ENCODE measurements around the gene MLEC.

The MLEC gene

GRCh38 chr12:120703311-120703942 lies 16.5 kb downstream of the MLEC start:
- Histone ChIP-seq H3K9me3 (ENCODE audit: control insufficient read depth in 5 of 5, low read length in 5 of 5) (no peaks in the 10 kb centered on the region), H3K4me3 (ENCODE audit: low read depth in 1 of 5, low read length in 5 of 5) (no peak overlapping the region), H3K27me3 (ENCODE audit: control insufficient read depth in 5 of 5, insufficient read depth in 4 of 5, low read length in 5 of 5) (no peaks in the 10 kb centered on the region), H3K4me1 (ENCODE audit: control insufficient read depth in 5 of 5, insufficient read depth in 5 of 5, low read length in 5 of 5) (peaks cover 0 to 56% (median 27%) of the 10 kb centered on the region in 5 donors), H3K9ac (ENCODE audit: low read length in 5 of 5) (peak overlapping the region in 1 of 5 donors; percentile 19), H3K27ac (ENCODE audit: low read depth, low read length) (peak overlapping the region; percentile 35), H3K36me3 (ENCODE audit: control insufficient read depth in 5 of 5, insufficient read depth in 5 of 5, low read length in 5 of 5) (peaks cover 0 to 52% (median 32%) of the 10 kb centered on the region in 5 donors)

- H3K27me3 ChIP-seq (ENCODE audit: control insufficient read depth in 5 of 5, insufficient read depth in 4 of 5, low read length in 5 of 5), result no peaks in the 10 kb centered on the region
- peaks cover 0 to 40% (median 15%) of the 10 kb centered on the region in 5 donors for H3K4me1 ChIP-seq (ENCODE audit: control insufficient read depth in 5 of 5, insufficient read depth in 5 of 5, low read length in 5 of 5)
- H3K9ac ChIP-seq (ENCODE audit: low read length in 5 of 5), result no peak overlapping the region
- H3K9me3 ChIP-seq (ENCODE audit: control insufficient read depth in 5 of 5, low read length in 5 of 5), result no peaks in the 10 kb centered on the region
- no peak overlapping the region for H3K27ac ChIP-seq (ENCODE audit: low read depth, low read length)
- H3K36me3 ChIP-seq (ENCODE audit: control insufficient read depth in 5 of 5, insufficient read depth in 5 of 5, low read length in 5 of 5), result peaks cover 0 to 33% (median 15%) of the 10 kb centered on the region in 5 donors
- H3K4me3 ChIP-seq (ENCODE audit: low read depth in 1 of 5, low read length in 5 of 5), result no peak overlapping the region
These were observed 18.7 kb downstream of the MLEC start for GRCh38 chr12:120705618-120706017.

DNA sequence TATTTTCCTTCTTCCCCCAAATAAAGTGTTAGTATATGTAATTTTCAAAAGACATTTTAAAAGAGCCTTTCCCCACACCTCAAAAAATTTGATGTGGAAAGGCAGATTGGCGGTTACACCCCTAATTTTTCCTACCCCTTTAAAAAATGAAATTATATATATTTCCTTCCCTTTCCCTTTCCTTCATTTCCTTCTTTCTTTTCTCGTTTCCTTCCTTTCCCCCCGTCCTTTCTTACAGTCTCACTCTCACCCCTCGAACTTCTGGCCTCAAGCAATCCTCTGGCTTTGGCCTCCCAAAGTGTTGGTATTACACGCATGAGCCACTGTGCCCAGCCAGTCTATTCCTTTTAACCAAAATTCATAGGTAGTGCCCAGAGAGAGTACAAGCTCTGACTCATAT lies 19.1 kb downstream of the MLEC start:
- H3K27me3 ChIP-seq (ENCODE audit: control insufficient read depth in 5 of 5, insufficient read depth in 4 of 5, low read length in 5 of 5), result no peaks in the 10 kb centered on the region

DNA sequence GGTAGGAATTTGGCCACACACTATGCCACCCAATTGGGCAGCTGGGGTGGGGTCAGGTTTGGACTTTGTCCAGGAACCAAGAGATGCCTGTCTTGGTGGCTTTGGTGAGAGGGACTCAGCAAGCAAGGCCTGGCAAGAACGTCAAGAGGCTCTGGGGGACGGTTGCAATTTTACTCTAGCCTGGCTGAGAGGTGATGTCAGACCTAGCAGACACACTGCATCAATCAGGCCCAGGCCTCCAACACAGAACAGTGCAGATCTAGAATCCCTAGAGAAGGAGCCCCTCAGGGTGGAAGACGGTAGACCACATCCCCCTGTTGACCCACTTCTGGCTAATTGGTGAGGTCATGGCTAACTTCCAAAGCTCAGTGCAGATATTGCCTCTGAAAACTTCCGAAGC lies 21.7 kb downstream of the MLEC start:
- Histone ChIP-seq H3K27me3 (ENCODE audit: control insufficient read depth in 5 of 5, insufficient read depth in 4 of 5, low read length in 5 of 5) (no peaks in the 10 kb centered on the region), H3K9ac (ENCODE audit: low read length in 5 of 5) (no peak overlapping the region), H3K4me1 (ENCODE audit: control insufficient read depth in 5 of 5, insufficient read depth in 5 of 5, low read length in 5 of 5) (peaks cover 2 to 28% (median 22%) of the 10 kb centered on the region in 5 donors), H3K36me3 (ENCODE audit: control insufficient read depth in 5 of 5, insufficient read depth in 5 of 5, low read length in 5 of 5) (peaks cover 0 to 8% (median 4%) of the 10 kb centered on the region in 5 donors), H3K9me3 (ENCODE audit: control insufficient read depth in 5 of 5, low read length in 5 of 5) (no peaks in the 10 kb centered on the region), H3K27ac (ENCODE audit: low read depth, low read length) (no peak overlapping the region), H3K4me3 (ENCODE audit: low read depth in 1 of 5, low read length in 5 of 5) (no peak overlapping the region)

More for the DNA sequence above, 19.1 kb downstream of the MLEC start:
- H3K4me1 ChIP-seq (ENCODE audit: control insufficient read depth in 5 of 5, insufficient read depth in 5 of 5, low read length in 5 of 5), result peaks cover 0 to 39% (median 16%) of the 10 kb centered on the region in 5 donors
- no peaks in the 10 kb centered on the region for H3K9me3 ChIP-seq (ENCODE audit: control insufficient read depth in 5 of 5, low read length in 5 of 5)
- peaks cover 0 to 28% (median 11%) of the 10 kb centered on the region in 5 donors for H3K36me3 ChIP-seq (ENCODE audit: control insufficient read depth in 5 of 5, insufficient read depth in 5 of 5, low read length in 5 of 5)
- no peak overlapping the region for H3K4me3 ChIP-seq (ENCODE audit: low read depth in 1 of 5, low read length in 5 of 5)
- H3K27ac ChIP-seq (ENCODE audit: low read depth, low read length), result no peak overlapping the region
- no peak overlapping the region for H3K9ac ChIP-seq (ENCODE audit: low read length in 5 of 5)

DNA sequence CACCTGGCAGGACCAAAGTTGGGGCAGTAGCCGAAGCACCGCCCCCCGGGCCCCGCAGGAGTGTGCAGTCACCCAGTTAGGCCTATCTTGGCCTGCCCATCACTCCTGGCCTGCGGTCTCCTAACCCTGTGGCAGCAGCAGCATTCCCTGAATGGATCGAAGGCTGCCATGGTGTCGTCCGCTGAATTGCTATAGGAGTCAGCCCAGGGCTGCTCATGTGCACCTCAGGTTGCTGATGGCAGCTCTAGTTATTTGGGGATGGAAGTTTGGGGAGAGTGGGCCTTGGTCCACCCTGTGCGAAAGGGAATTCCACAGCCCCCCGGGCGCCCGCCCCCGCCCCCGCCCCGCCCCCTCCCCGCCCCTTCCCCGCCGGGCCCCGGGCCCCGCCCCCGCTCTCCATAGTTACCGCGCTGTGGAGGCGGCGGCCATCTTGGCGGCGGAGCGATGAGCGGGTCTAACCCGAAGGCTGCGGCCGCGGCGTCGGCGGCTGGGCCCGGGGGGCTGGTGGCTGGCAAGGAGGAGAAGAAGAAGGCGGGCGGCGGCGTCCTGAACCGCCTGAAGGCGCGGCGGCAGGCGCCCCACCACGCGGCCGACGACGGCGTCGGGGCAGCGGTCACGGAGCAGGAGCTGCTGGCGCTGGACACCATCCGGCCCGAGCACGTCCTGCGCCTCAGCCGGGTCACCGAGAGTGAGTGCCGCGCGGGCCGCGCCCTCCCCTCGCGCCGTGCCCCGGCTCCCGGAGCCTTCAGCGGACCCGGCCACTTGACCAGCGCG lies 23.3 kb downstream of the MLEC start, which contains the start of gene UNC119B:
UNC119B (plus strand) TSS at position 428 of the 774 bp plus-strand sequence; CDS start at position 445, 17 bp downstream.
- Histone ChIP-seq H3K27ac (ENCODE audit: low read depth, low read length) (peak within 1 kb of the TSS; percentile 67), H3K9me3 (ENCODE audit: control insufficient read depth in 5 of 5, low read length in 5 of 5) (no peaks in the 10 kb centered on the region), H3K27me3 (ENCODE audit: control insufficient read depth in 5 of 5, insufficient read depth in 4 of 5, low read length in 5 of 5) (no peaks in the 10 kb centered on the region), H3K9ac (ENCODE audit: low read length in 5 of 5) (peak within 1 kb of the TSS; percentile 68 to 93 (median 79)), H3K36me3 (ENCODE audit: control insufficient read depth in 5 of 5, insufficient read depth in 5 of 5, low read length in 5 of 5) (peaks cover 0 to 17% (median 10%) of the 10 kb centered on the region in 5 donors), H3K4me3 (ENCODE audit: low read depth in 1 of 5, low read length in 5 of 5) (peak within 1 kb of the TSS; percentile 71 to 88 (median 84)), H3K4me1 (ENCODE audit: control insufficient read depth in 5 of 5, insufficient read depth in 5 of 5, low read length in 5 of 5) (peaks cover 2 to 26% (median 24%) of the 10 kb centered on the region in 5 donors)

- Histone ChIP-seq H3K4me1 (ENCODE audit: control insufficient read depth in 5 of 5, insufficient read depth in 5 of 5, low read length in 5 of 5) (peaks cover 2 to 26% (median 24%) of the 10 kb centered on the region in 5 donors), H3K9ac (ENCODE audit: low read length in 5 of 5) (peak overlapping the region; percentile 68 to 93 (median 79)), H3K27ac (ENCODE audit: low read depth, low read length) (peak overlapping the region; percentile 67), H3K4me3 (ENCODE audit: low read depth in 1 of 5, low read length in 5 of 5) (peak overlapping the region; percentile 61 to 88 (median 74)), H3K36me3 (ENCODE audit: control insufficient read depth in 5 of 5, insufficient read depth in 5 of 5, low read length in 5 of 5) (peaks cover 0 to 15% (median 13%) of the 10 kb centered on the region in 5 donors), H3K27me3 (ENCODE audit: control insufficient read depth in 5 of 5, insufficient read depth in 4 of 5, low read length in 5 of 5) (no peaks in the 10 kb centered on the region), H3K9me3 (ENCODE audit: control insufficient read depth in 5 of 5, low read length in 5 of 5) (no peaks in the 10 kb centered on the region)
These were observed 23.9 kb downstream of the MLEC start for GRCh38 chr12:120710805-120711296.

- peaks cover 2 to 20% (median 18%) of the 10 kb centered on the region in 5 donors for H3K36me3 ChIP-seq (ENCODE audit: control insufficient read depth in 5 of 5, insufficient read depth in 5 of 5, low read length in 5 of 5)
- H3K4me3 ChIP-seq (ENCODE audit: low read depth in 1 of 5, low read length in 5 of 5), result peak overlapping the region; percentile 61 to 88 (median 74)
- H3K4me1 ChIP-seq (ENCODE audit: control insufficient read depth in 5 of 5, insufficient read depth in 5 of 5, low read length in 5 of 5), result peaks cover 2 to 26% (median 24%) of the 10 kb centered on the region in 5 donors
- no peaks in the 10 kb centered on the region for H3K27me3 ChIP-seq (ENCODE audit: control insufficient read depth in 5 of 5, insufficient read depth in 4 of 5, low read length in 5 of 5)
- H3K9ac ChIP-seq (ENCODE audit: low read length in 5 of 5), result peak overlapping the region; percentile 68 to 93 (median 79)
- peak overlapping the region; percentile 67 for H3K27ac ChIP-seq (ENCODE audit: low read depth, low read length)
- H3K9me3 ChIP-seq (ENCODE audit: control insufficient read depth in 5 of 5, low read length in 5 of 5), result no peaks in the 10 kb centered on the region
These were observed 24.5 kb downstream of the MLEC start for GRCh38 chr12:120711411-120711810.

DNA sequence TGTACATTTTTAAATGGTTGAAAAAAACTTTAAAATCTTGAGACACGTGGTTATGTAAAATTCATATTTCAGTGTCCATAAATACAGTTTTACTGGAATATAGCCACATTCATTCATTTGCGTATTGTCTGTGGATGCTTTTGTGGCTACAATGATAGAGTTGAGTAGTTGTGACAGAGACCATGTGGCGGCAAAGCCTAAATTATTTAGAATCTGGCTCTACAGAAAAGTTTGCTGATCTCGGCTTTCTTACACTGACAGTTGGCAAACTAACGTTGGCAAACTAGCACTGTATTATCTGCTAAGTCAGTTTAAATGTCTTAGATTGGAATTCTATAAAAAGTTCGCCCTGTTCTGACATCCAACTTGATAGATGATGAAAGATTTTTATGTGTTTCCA lies 25.7 kb downstream of the MLEC start:
- H3K4me3 ChIP-seq (ENCODE audit: low read depth in 1 of 5, low read length in 5 of 5), result no peak overlapping the region

GRCh38 chr12:120713861-120714482 lies 27.0 kb downstream of the MLEC start:
- Histone ChIP-seq H3K9ac (ENCODE audit: low read length in 5 of 5) (no peak overlapping the region), H3K27me3 (ENCODE audit: control insufficient read depth in 5 of 5, insufficient read depth in 4 of 5, low read length in 5 of 5) (no peaks in the 10 kb centered on the region), H3K9me3 (ENCODE audit: control insufficient read depth in 5 of 5, low read length in 5 of 5) (no peaks in the 10 kb centered on the region), H3K4me3 (ENCODE audit: low read depth in 1 of 5, low read length in 5 of 5) (no peak overlapping the region), H3K27ac (ENCODE audit: low read depth, low read length) (no peak overlapping the region), H3K36me3 (ENCODE audit: control insufficient read depth in 5 of 5, insufficient read depth in 5 of 5, low read length in 5 of 5) (peaks cover 2 to 43% (median 37%) of the 10 kb centered on the region in 5 donors), H3K4me1 (ENCODE audit: control insufficient read depth in 5 of 5, insufficient read depth in 5 of 5, low read length in 5 of 5) (peaks cover 2 to 26% (median 24%) of the 10 kb centered on the region in 5 donors)

More for the DNA sequence above, 25.7 kb downstream of the MLEC start:
- Histone ChIP-seq H3K9ac (ENCODE audit: low read length in 5 of 5) (no peak overlapping the region), H3K36me3 (ENCODE audit: control insufficient read depth in 5 of 5, insufficient read depth in 5 of 5, low read length in 5 of 5) (peaks cover 2 to 31% (median 26%) of the 10 kb centered on the region in 5 donors), H3K27ac (ENCODE audit: low read depth, low read length) (no peak overlapping the region), H3K9me3 (ENCODE audit: control insufficient read depth in 5 of 5, low read length in 5 of 5) (no peaks in the 10 kb centered on the region), H3K27me3 (ENCODE audit: control insufficient read depth in 5 of 5, insufficient read depth in 4 of 5, low read length in 5 of 5) (no peaks in the 10 kb centered on the region), H3K4me1 (ENCODE audit: control insufficient read depth in 5 of 5, insufficient read depth in 5 of 5, low read length in 5 of 5) (peaks cover 2 to 26% (median 24%) of the 10 kb centered on the region in 5 donors)
